ENCODE data around the gene ANKRD2.
"Not testable (repeated sequence)": the region's sequence is repeated elsewhere in the genome, so short reads cannot be mapped to it uniquely, and the experiment has no call there.

The ANKRD2 gene

GRCh38 chr10:97547271-97547600 is 25.3 kb upstream of the ANKRD2 start:
- DNase-seq (ENCODE audit: low read depth), result no peak

- DNase-seq (ENCODE audit: low read depth), result no peak
Observed at GRCh38 chr10:97547962-97548361, 24.6 kb upstream of the ANKRD2 start.

- no peak for DNase-seq (ENCODE audit: low read depth)
Observed at GRCh38 chr10:97548828-97549455, 23.6 kb upstream of the ANKRD2 start.

GRCh38 chr10:97549587-97550322 is 22.8 kb upstream of the ANKRD2 start:
- DNase-seq (ENCODE audit: low read depth), result no peak

GRCh38 chr10:97550336-97551149 is 22.0 kb upstream of the ANKRD2 start:
- no peak for DNase-seq (ENCODE audit: low read depth)

- DNase-seq (ENCODE audit: low read depth), result no peak
Observed at GRCh38 chr10:97551271-97551670, 21.3 kb upstream of the ANKRD2 start.

GRCh38 chr10:97553575-97554031 is 19.0 kb upstream of the ANKRD2 start:
- DNase-seq (ENCODE audit: low read depth), result no peak

GRCh38 chr10:97554336-97554735 is 18.2 kb upstream of the ANKRD2 start:
- DNase-seq (ENCODE audit: low read depth), result not testable (repeated sequence)

- not testable (repeated sequence) for DNase-seq (ENCODE audit: low read depth)
Observed at GRCh38 chr10:97555541-97555940, 17.0 kb upstream of the ANKRD2 start.

- not testable (repeated sequence) for DNase-seq (ENCODE audit: low read depth)
Observed at GRCh38 chr10:97560731-97561381, 11.7 kb upstream of the ANKRD2 start.

GRCh38 chr10:97561386-97562077 is 11.0 kb upstream of the ANKRD2 start:
- DNase-seq (ENCODE audit: low read depth), result not testable (repeated sequence)

- not testable (repeated sequence) for DNase-seq (ENCODE audit: low read depth)
Observed at GRCh38 chr10:97562329-97562728, 10.2 kb upstream of the ANKRD2 start.

- DNase-seq (ENCODE audit: low read depth), result no peak
Observed at GRCh38 chr10:97563337-97563736, 9.2 kb upstream of the ANKRD2 start.

- no peak for DNase-seq (ENCODE audit: low read depth)
Observed at GRCh38 chr10:97564776-97565175, 7.8 kb upstream of the ANKRD2 start.

- no peak for DNase-seq (ENCODE audit: low read depth)
Observed at GRCh38 chr10:97566336-97566996, 6.1 kb upstream of the ANKRD2 start.

GRCh38 chr10:97567891-97568290 is 4.7 kb upstream of the ANKRD2 start:
- DNase-seq (ENCODE audit: low read depth), result no peak

GRCh38 chr10:97570146-97570788 is 2.3 kb upstream of the ANKRD2 start:
- DNase-seq (ENCODE audit: low read depth), result no peak

GRCh38 chr10:97570789-97571471 is 1.6 kb upstream of the ANKRD2 start:
- no peak for DNase-seq (ENCODE audit: low read depth)

- DNase-seq (ENCODE audit: low read depth), result no peak
Observed at GRCh38 chr10:97571622-97572021, 957 bp upstream of the ANKRD2 start.

- no peak for DNase-seq (ENCODE audit: low read depth)
Observed at GRCh38 chr10:97573021-97573420, 442 bp downstream of the ANKRD2 start.

Measured in T-helper 22 cell (primary cell).